IMR-90 (cell line): ENCODE results near the gene TLX1. TPM values are rescaled to one million over a fixed set of nuclear protein-coding genes. Genes with fewer than 3 reads are reported as not detected.

Experiments used
- ATAC-seq: fragments of 200-7000 bp; cut with Tn5 transposase; 2 replicates; pipeline ENCODE4 v1.9.1; 2020; ENCODE audit warnings: low read depth, mild to moderate bottlenecking, moderate library complexity
- BruUV-seq: library from RNA; stranded (reverse); fragments of 400-500 nt; replicated peaks from 2 replicates; lab custom pipeline; 2021; lab: Mats Ljungman, UMichigan
- CTCF ChIA-PET: fragments of 300-600 bp; formaldehyde crosslinking; extraction: SDS; loops from one replicate; lab custom pipeline; 2021; ENCODE audit warnings: antibody characterized with exemption; lab: Yijun Ruan, JAX
- POLR2A ChIA-PET: fragments of 300-600 bp; sonication (Branson Sonifier 250); formaldehyde crosslinking; loops from one replicate; lab custom pipeline; 2022; ENCODE audit warnings: antibody characterized with exemption; ENCODE audit not compliant: unreplicated experiment; lab: Charles Lee
- DNase-seq: peaks from one replicate; pipeline ENCODE4 v3.0.0; 2013
- H2AFZ ChIP-seq: replicated peaks from 2 replicates; pipeline ENCODE3; 2013; ENCODE audit warnings: low read length, mild to moderate bottlenecking; ENCODE audit not compliant: poor library complexity
- H2AK5ac ChIP-seq: 2 replicates; pipeline ENCODE4 v1.6.1; 2013; ENCODE audit warnings: low read depth, low read length, inconsistent platforms
- H2AK9ac ChIP-seq: replicated peaks from 2 replicates; pipeline ENCODE3; 2013; ENCODE audit warnings: mild to moderate bottlenecking, low read depth, low read length, moderate library complexity; ENCODE audit not compliant: poor library complexity
- H2BK120ac ChIP-seq: 2 replicates; pipeline ENCODE4 v1.6.1; 2013; ENCODE audit warnings: low read depth, low read length, inconsistent platforms
- H2BK15ac ChIP-seq: 3 replicates; pipeline ENCODE4 v1.6.1; 2013; ENCODE audit warnings: low read depth, low read length, inconsistent platforms
- H2BK20ac ChIP-seq: 2 replicates; pipeline ENCODE4 v1.6.1; 2013; ENCODE audit warnings: low read depth, mild to moderate bottlenecking, inconsistent platforms, low read length, moderate library complexity
- H2BK5ac ChIP-seq: 2 replicates; pipeline ENCODE4 v1.6.1; 2013; ENCODE audit warnings: mild to moderate bottlenecking, low read depth, low read length, inconsistent platforms; ENCODE audit not compliant: poor library complexity, severe bottlenecking
- H3K14ac ChIP-seq: replicated peaks from 2 replicates; pipeline ENCODE4 v1.6.1; 2013; ENCODE audit warnings: low read depth, low read length, inconsistent platforms
- H3K18ac ChIP-seq: 2 replicates; pipeline ENCODE4 v1.6.1; 2013; ENCODE audit warnings: low read depth, low read length, control low read depth
- H3K23ac ChIP-seq: 2 replicates; pipeline ENCODE4 v1.6.1; 2013; ENCODE audit warnings: low read depth, low read length, inconsistent platforms
- H3K27ac ChIP-seq: 2 replicates; pipeline ENCODE4 v1.5.1; 2013; ENCODE audit warnings: mild to moderate bottlenecking, control low read depth, low read length; ENCODE audit not compliant: insufficient read depth
- H3K27me3 ChIP-seq: 2 replicates; pipeline ENCODE4 v1.6.1; 2013; ENCODE audit warnings: low read length; ENCODE audit not compliant: control insufficient read depth, insufficient read depth
- H3K36me3 ChIP-seq: 2 replicates; pipeline ENCODE4 v1.6.1; 2013; ENCODE audit warnings: low read length, mixed read lengths; ENCODE audit not compliant: control insufficient read depth, insufficient read depth
- H3K4ac ChIP-seq: 2 replicates; pipeline ENCODE4 v1.6.1; 2013; ENCODE audit warnings: low read depth, low read length, inconsistent platforms
- H3K4me1 ChIP-seq: 2 replicates; pipeline ENCODE4 v1.6.1; 2013; ENCODE audit warnings: low read length, mixed read lengths; ENCODE audit not compliant: control insufficient read depth, insufficient read depth
- H3K4me2 ChIP-seq: 2 replicates; pipeline ENCODE4 v1.6.1; 2013; ENCODE audit warnings: low read depth, mild to moderate bottlenecking, control low read depth, low read length, moderate library complexity
- H3K4me3 ChIP-seq: 2 replicates; pipeline ENCODE4 v1.5.1; 2013; ENCODE audit warnings: low read depth, mild to moderate bottlenecking, control low read depth, low read length, moderate library complexity; ENCODE audit not compliant: insufficient read depth
- H3K56ac ChIP-seq: 2 replicates; pipeline ENCODE4 v1.6.1; 2013; ENCODE audit warnings: low read length, inconsistent platforms; ENCODE audit not compliant: insufficient read depth; ENCODE audit errors: extremely low read depth
- H3K79me1 ChIP-seq, 2 experiments: 2 replicates each; pipeline ENCODE4 v1.6.1; 2013; ENCODE audit warnings: low read length in 2 of 2, inconsistent platforms in 1 of 2, low read depth in 1 of 2
- H3K9ac ChIP-seq: 2 replicates; pipeline ENCODE4 v1.6.1; 2013; ENCODE audit warnings: low read depth, low read length, control low read depth
- H3K9me1 ChIP-seq: 2 replicates; pipeline ENCODE4 v1.6.1; 2013; ENCODE audit warnings: low read length, inconsistent platforms; ENCODE audit not compliant: insufficient read depth
- H3K9me3 ChIP-seq: 2 replicates; pipeline ENCODE4 v1.6.1; 2013; ENCODE audit warnings: low read length; ENCODE audit not compliant: control insufficient read depth, insufficient read depth
- H4K20me1 ChIP-seq: 2 replicates; pipeline ENCODE4 v1.6.1; 2013; ENCODE audit warnings: low read length, inconsistent platforms; ENCODE audit not compliant: insufficient read depth
- H4K5ac ChIP-seq: 2 replicates; pipeline ENCODE4 v1.6.1; 2013; ENCODE audit warnings: mild to moderate bottlenecking, low read depth, low read length, control low read depth
- H4K8ac ChIP-seq, 2 experiments: 2 replicates each; pipeline ENCODE4 v1.6.1; 2013; ENCODE audit warnings: low read depth in 2 of 2, low read length in 2 of 2, control low read depth in 1 of 2, inconsistent platforms in 1 of 2
- H4K91ac ChIP-seq: 2 replicates; pipeline ENCODE4 v1.6.1; 2013; ENCODE audit warnings: low read depth, low read length, inconsistent platforms; ENCODE audit not compliant: insufficient read depth
- BHLHE40 ChIP-seq: fragments of 150-350 bp; IDR thresholded peaks from 2 replicates; pipeline ENCODE4 v1.6.1; 2016; ENCODE audit warnings: mild to moderate bottlenecking, low read depth, low read length
- CHD1 ChIP-seq: IDR thresholded peaks from 2 replicates; pipeline ENCODE4 v1.6.1; 2012; ENCODE audit warnings: low read depth, low read length, improper control_type of control experiment
- CTCF ChIP-seq: conservative IDR thresholded peaks from 2 replicates; pipeline ENCODE4 v1.5.1; 2012; ENCODE audit warnings: mild to moderate bottlenecking, low read depth, low read length, improper control_type of control experiment
- ELK1 ChIP-seq: fragments of 150-350 bp; IDR thresholded peaks from 2 replicates; pipeline ENCODE4 v1.6.1; 2016; ENCODE audit warnings: low read depth, mild to moderate bottlenecking, low read length, moderate library complexity, borderline replicate concordance
- FOS ChIP-seq: fragments of 150-350 bp; IDR thresholded peaks from 2 replicates; pipeline ENCODE4 v1.6.1; 2016; ENCODE audit warnings: low read depth, low read length
- MAFK ChIP-seq: IDR thresholded peaks from 2 replicates; pipeline ENCODE4 v1.6.1; 2012; ENCODE audit warnings: low read depth, low read length, improper control_type of control experiment
- MAZ ChIP-seq: IDR thresholded peaks from 2 replicates; pipeline ENCODE4 v1.6.1; 2012; ENCODE audit warnings: low read depth, mild to moderate bottlenecking, low read length, improper control_type of control experiment, moderate library complexity, borderline replicate concordance
- MXI1 ChIP-seq: IDR thresholded peaks from 2 replicates; pipeline ENCODE4 v1.6.1; 2012; ENCODE audit warnings: low read depth, mild to moderate bottlenecking, low read length, moderate library complexity, borderline replicate concordance
- NFE2L2 ChIP-seq: fragments of 150-350 bp; IDR thresholded peaks from 2 replicates; pipeline ENCODE4 v1.6.1; 2016; ENCODE audit warnings: low read depth, mild to moderate bottlenecking, low read length
- POLR2A ChIP-seq: IDR thresholded peaks from 2 replicates; pipeline ENCODE4 v1.6.1; 2012; ENCODE audit warnings: mild to moderate bottlenecking, low read depth, low read length
- RAD21 ChIP-seq: IDR thresholded peaks from 2 replicates; pipeline ENCODE4 v1.6.1; 2012; ENCODE audit warnings: low read length, improper control_type of control experiment
- RCOR1 ChIP-seq: IDR thresholded peaks from 2 replicates; pipeline ENCODE4 v1.6.1; 2012; ENCODE audit warnings: mild to moderate bottlenecking, low read length, improper control_type of control experiment; ENCODE audit not compliant: insufficient replicate concordance
- RFX5 ChIP-seq: IDR thresholded peaks from 2 replicates; pipeline ENCODE4 v1.8.0; 2012; ENCODE audit warnings: low read depth, mild to moderate bottlenecking, low read length, moderate library complexity
- whole genome bisulfite sequencing, 2 experiments: methylation state at CpG; one replicate each; pipeline versions ENCODE4 v1.1.5 to v1.1.7; 2013; ENCODE audit warnings: missing lambda C conversion rate in 2 of 2; ENCODE audit not compliant: insufficient read length in 1 of 2; ENCODE audit errors: extremely low coverage in 2 of 2; 5-methylcytosine and 5-hydroxymethylcytosine counted together
- dilution Hi-C: fragments of 300-500 bp; cut with HindIII; formaldehyde crosslinking; loops from one replicate; pipeline ENCODE4 v1.14.3; 2018; ENCODE audit warnings: low sequenced_read_pairs; ENCODE audit not compliant: unreplicated experiment
- in situ Hi-C: fragments of 300-500 bp; cut with MboI; formaldehyde crosslinking; loops from 3 replicates; pipeline ENCODE4 v1.14.3; 2019; ENCODE audit warnings: low sequenced_read_pairs, inconsistent platforms, mixed read lengths
- intact Hi-C: fragments of 100-400 bp; cut with micrococcal nuclease; formaldehyde crosslinking; loops from 2 replicates; pipeline ENCODE4 v1.10.0; 2022
- polyA plus RNA-seq, 3 experiments: library from polyadenylated mRNA; depleted of rRNA; stranded (reverse); fragments of >200 nt; gene quantifications; 2 replicates each; pipeline ENCODE4 v1.2.3, GENCODE V29; 2012; ENCODE audit warnings: low replicate concordance in 1 of 3
- total RNA-seq: library from RNA; depleted of rRNA; stranded (reverse); fragments of >200 nt; gene quantifications from 2 replicates; pipeline ENCODE4 v1.2.3, GENCODE V29; 2012

Gene TLX1
- total and polyA plus RNA-seq, 2 of the 4 experiments (the other 2 are of a cell fraction): not detected

- WGBS, 2 experiments: 58% methylated on average over 2 of the region's 8 CpGs; no CpG with 5 or more reads in 1 of the 2 experiments
- DNase-seq: no peak
- dilution Hi-C loops: no loop called here
- no peak overlapping the region for H2BK20ac ChIP-seq
- H3K56ac ChIP-seq: no peak overlapping the region
- POLR2A ChIA-PET: no interaction called here
- TF ChIP-seq BHLHE40: no peak
- no peak for TF ChIP-seq CHD1
- no peak for TF ChIP-seq RCOR1
- TF ChIP-seq POLR2A: no peak
- no peak for TF ChIP-seq CTCF
- TF ChIP-seq MXI1: no peak
- no peak for TF ChIP-seq NFE2L2
- TF ChIP-seq RFX5: no peak
- no peak for TF ChIP-seq MAZ
- no peak for TF ChIP-seq RAD21
- TF ChIP-seq FOS: no peak
- TF ChIP-seq MAFK: no peak
- no peak for TF ChIP-seq ELK1
- intact Hi-C loops: no loop called here
- BruUV-seq: no TSS peak
- H2AK9ac ChIP-seq: no peak overlapping the region
- no peak overlapping the region for H3K27ac ChIP-seq
- H2AK5ac ChIP-seq: no peak overlapping the region
- H3K4me2 ChIP-seq: no peak overlapping the region
- H3K4ac ChIP-seq: no peak overlapping the region
- CTCF ChIA-PET: no interaction called here
- H3K14ac ChIP-seq: no peak overlapping the region
- no peak overlapping the region for H4K8ac ChIP-seq
- H3K4me3 ChIP-seq: no peak overlapping the region
- no peaks in the 10 kb centered on the region for H4K20me1 ChIP-seq
- H3K23ac ChIP-seq: no peak overlapping the region
- H3K9me1 ChIP-seq: no peaks in the 10 kb centered on the region
- H3K9me3 ChIP-seq: no peaks in the 10 kb centered on the region
- no peak overlapping the region for H3K9ac ChIP-seq
- no peaks in the 10 kb centered on the region for H3K36me3 ChIP-seq
- H2BK5ac ChIP-seq: no peak overlapping the region
- H2BK120ac ChIP-seq: no peak overlapping the region
- no peak for ATAC-seq
- H3K79me1 ChIP-seq: no peaks in the 10 kb centered on the region
- H3K27me3 ChIP-seq: peaks cover 72% of the 10 kb centered on the region
- H4K5ac ChIP-seq: no peak overlapping the region
- no peak overlapping the region for H2AFZ ChIP-seq
- in situ Hi-C loops: no loop called here
- H3K4me1 ChIP-seq: no peaks in the 10 kb centered on the region
- no peak overlapping the region for H3K18ac ChIP-seq
- H4K91ac ChIP-seq: no peak overlapping the region
- H2BK15ac ChIP-seq: no peak overlapping the region
Measured at GRCh38 chr10:101111547-101111946, 19.6 kb upstream of the TLX1 start.
